H1 (cell line): ENCODE data around the gene ANXA4. TPM values are rescaled to one million over a fixed set of nuclear protein-coding genes. Genes with fewer than 3 reads are reported as not detected.

Source experiments
- CTCF ChIA-PET: fragments of 300-600 bp; sonication (Branson Sonifier 250); formaldehyde crosslinking; loops from one replicate; lab custom pipeline; 2021; ENCODE audit not compliant: partially characterized antibody; lab: Charles Lee
- POLR2A ChIA-PET: fragments of 300-600 bp; sonication (Branson Sonifier 250); formaldehyde crosslinking; loops from one replicate; lab custom pipeline; 2021; ENCODE audit warnings: inconsistent platforms; ENCODE audit not compliant: partially characterized antibody; lab: Charles Lee
- DNase-seq, 2 experiments: peaks; one replicate each; pipeline versions ENCODE4 v3.0.0 to v3.0.0-alpha.2; 2010 to 2022; ENCODE audit warnings: low spot score in 2 of 2, low read depth in 1 of 2, mixed read lengths in 1 of 2
- FAIRE-seq: peaks from 2 replicates; lab custom pipeline; 2011; peaks lifted over from hg19 to GRCh38; lab: Jason Lieb, UNC
- H2AFZ ChIP-seq: 2 replicates; pipeline ENCODE4 v1.8.1; 2012; ENCODE audit warnings: low read length, inconsistent platforms
- H2AK5ac ChIP-seq: 2 replicates; pipeline ENCODE4 v1.6.1; 2013; ENCODE audit warnings: low read depth, low read length
- H2BK120ac ChIP-seq: replicated peaks from 2 replicates; pipeline ENCODE3; 2013; ENCODE audit warnings: low read depth, low read length, inconsistent platforms
- H2BK12ac ChIP-seq: 2 replicates; pipeline ENCODE4 v1.6.1; 2013; ENCODE audit warnings: low read depth, low read length
- H2BK15ac ChIP-seq: 2 replicates; pipeline ENCODE4 v1.6.1; 2013; ENCODE audit warnings: low read length
- H2BK20ac ChIP-seq: 2 replicates; pipeline ENCODE4 v1.6.1; 2013; ENCODE audit warnings: low read length
- H2BK5ac ChIP-seq: 2 replicates; pipeline ENCODE4 v1.6.1; 2013; ENCODE audit warnings: low read depth, low read length
- H3K14ac ChIP-seq: 2 replicates; pipeline ENCODE4 v1.6.1; 2013; ENCODE audit warnings: inconsistent platforms; ENCODE audit not compliant: insufficient read length
- H3K18ac ChIP-seq: 2 replicates; pipeline ENCODE4 v1.6.1; 2013; ENCODE audit warnings: low read length; ENCODE audit errors: extremely low read depth
- H3K23ac ChIP-seq: 2 replicates; pipeline ENCODE4 v1.6.1; 2013; ENCODE audit warnings: inconsistent platforms; ENCODE audit not compliant: insufficient read length
- H3K23me2 ChIP-seq: 2 replicates; pipeline ENCODE4 v1.6.1; 2013; ENCODE audit warnings: low read depth, low read length
- H3K27ac ChIP-seq: 2 replicates; pipeline ENCODE4 v1.6.1; 2011; ENCODE audit warnings: low read depth, low read length, inconsistent platforms
- H3K27me3 ChIP-seq, 4 experiments: replicated peaks in 1 of 4; 1 replicate in 1 of 4; 2 replicates in 3 of 4; pipeline versions ENCODE4 v1.6.1 to v1.8.1; 2011 to 2013; ENCODE audit warnings: low read length in 3 of 4, mild to moderate bottlenecking in 3 of 4, inconsistent platforms in 2 of 4, mixed read lengths in 2 of 4, moderate library complexity in 1 of 4; ENCODE audit not compliant: control insufficient read depth in 3 of 4, insufficient read depth in 3 of 4; ENCODE audit errors: extremely low read depth in 1 of 4
- H3K36me3 ChIP-seq, 4 experiments: 2 replicates each; pipeline versions ENCODE4 v1.6.1 to v1.8.1; 2011 to 2013; ENCODE audit warnings: mild to moderate bottlenecking in 4 of 4, low read length in 3 of 4, moderate library complexity in 2 of 4, control low read depth in 1 of 4, inconsistent platforms in 1 of 4; ENCODE audit not compliant: insufficient read depth in 4 of 4, control insufficient read depth in 2 of 4
- H3K4ac ChIP-seq: replicated peaks from 2 replicates; pipeline ENCODE3; 2013; ENCODE audit warnings: low read length, low read depth, mixed read lengths, inconsistent platforms; ENCODE audit not compliant: insufficient read length
- H3K4me1 ChIP-seq, 4 experiments: replicated peaks in 1 of 4; 1 replicate in 1 of 4; 2 replicates in 3 of 4; pipeline versions ENCODE4 v1.6.1 to v1.8.1; 2011 to 2013; ENCODE audit warnings: low read length in 3 of 4, inconsistent platforms in 2 of 4, mixed read lengths in 1 of 4; ENCODE audit not compliant: insufficient read depth in 4 of 4, control insufficient read depth in 3 of 4
- H3K4me2 ChIP-seq, 2 experiments: 2 replicates each; pipeline versions ENCODE4 v1.6.1 to v1.8.1; 2011 to 2013; ENCODE audit warnings: low read depth in 2 of 2, low read length in 2 of 2, control low read depth in 1 of 2, inconsistent platforms in 1 of 2, mild to moderate bottlenecking in 1 of 2; ENCODE audit not compliant: insufficient read depth in 1 of 2
- H3K4me3 ChIP-seq, 4 experiments: fragments of 200-600, 300-600 bp in 1 of 4; sonication (generic), shearing (Covaris generic), sonication (Bioruptor Twin) in 1 of 4; 2 replicates each; pipeline versions ENCODE4 v1.5.1 to v1.8.1; 2011 to 2016; ENCODE audit warnings: low read length in 4 of 4, low read depth in 3 of 4, control low read depth in 2 of 4, inconsistent platforms in 2 of 4, mild to moderate bottlenecking in 2 of 4, mixed read lengths in 1 of 4, moderate library complexity in 1 of 4; ENCODE audit not compliant: insufficient read depth in 2 of 4; ENCODE audit errors: extremely low read depth in 1 of 4
- H3K56ac ChIP-seq: replicated peaks from 2 replicates; pipeline ENCODE3; 2013; ENCODE audit warnings: low read depth, mild to moderate bottlenecking, mixed read lengths, low read length, inconsistent platforms; ENCODE audit not compliant: insufficient read length
- H3K79me1 ChIP-seq: 2 replicates; pipeline ENCODE4 v1.6.1; 2013; ENCODE audit warnings: low read depth, low read length, control low read depth
- H3K79me2 ChIP-seq, 2 experiments: 2 replicates each; pipeline versions ENCODE4 v1.6.1 to v1.8.1; 2012 to 2013; ENCODE audit warnings: low read length in 2 of 2, mild to moderate bottlenecking in 2 of 2, inconsistent platforms in 1 of 2; ENCODE audit not compliant: insufficient read depth in 2 of 2, control insufficient read depth in 1 of 2
- H3K9ac ChIP-seq, 4 experiments: replicated peaks in 1 of 4; 1 replicate in 1 of 4; 2 replicates in 3 of 4; pipeline versions ENCODE4 v1.6.1 to v1.8.1; 2011 to 2013; ENCODE audit warnings: low read depth in 3 of 4, low read length in 3 of 4, control low read depth in 2 of 4, mild to moderate bottlenecking in 2 of 4, moderate library complexity in 2 of 4, inconsistent platforms in 1 of 4; ENCODE audit errors: extremely low read depth in 1 of 4
- H3K9me3 ChIP-seq, 2 experiments: 2 replicates each; pipeline versions ENCODE4 v1.6.1 to v1.8.1; 2012 to 2013; ENCODE audit warnings: mild to moderate bottlenecking in 2 of 2, moderate library complexity in 2 of 2, control low read depth in 1 of 2, inconsistent platforms in 1 of 2, low read depth in 1 of 2, low read length in 1 of 2, mixed read lengths in 1 of 2; ENCODE audit not compliant: insufficient read depth in 2 of 2
- H4K20me1 ChIP-seq, 2 experiments: replicated peaks in 1 of 2; 2 replicates each; pipeline versions ENCODE3 to v1.8.1; 2011 to 2013; ENCODE audit warnings: inconsistent platforms in 2 of 2, low read length in 2 of 2, mild to moderate bottlenecking in 1 of 2; ENCODE audit not compliant: insufficient read depth in 2 of 2, control insufficient read depth in 1 of 2
- H4K5ac ChIP-seq: 2 replicates; pipeline ENCODE4 v1.6.1; 2013; ENCODE audit warnings: low read length, low read depth, mixed read lengths, inconsistent platforms; ENCODE audit not compliant: insufficient read length
- H4K8ac ChIP-seq: 2 replicates; pipeline ENCODE4 v1.8.0; 2013; ENCODE audit warnings: mild to moderate bottlenecking, moderate library complexity, low read length, inconsistent platforms; ENCODE audit not compliant: insufficient read depth; ENCODE audit errors: extremely low read depth
- H4K91ac ChIP-seq: replicated peaks from 2 replicates; pipeline ENCODE3; 2013; ENCODE audit warnings: low read length, mixed read lengths, inconsistent platforms; ENCODE audit not compliant: insufficient read length
- CHD2 ChIP-seq: IDR thresholded peaks from 2 replicates; pipeline ENCODE4 v1.6.1; 2012; ENCODE audit warnings: low read length, improper control_type of control experiment
- WGBS, 2 experiments: shearing (Covaris generic) in 1 of 2; methylation state at CpG; one replicate each; pipeline versions ENCODE4 v1.1.6 to v1.1.7; 2013 to 2015; ENCODE audit warnings: low lambda C conversion rate in 2 of 2, mixed read lengths in 2 of 2, inconsistent platforms in 1 of 2, low coverage in 1 of 2, missing lambda C conversion rate in 1 of 2; ENCODE audit not compliant: insufficient replicate concordance in 2 of 2, insufficient coverage in 1 of 2, insufficient read length in 1 of 2; ENCODE audit errors: extremely low coverage in 1 of 2, missing lambda C conversion rate in 1 of 2; 5-methylcytosine and 5-hydroxymethylcytosine counted together
- polyA plus RNA-seq, 7 experiments: library from polyadenylated mRNA; depleted of rRNA in 3 of 7; stranded (reverse) in 5 of 7; unstranded in 2 of 7; fragments of >200 nt in 5 of 7; fragments of 200-250 nt in 2 of 7; gene quantifications; 1 replicate in 5 of 7; 2 replicates in 1 of 7; 4 replicates in 1 of 7; pipeline versions ENCODE4 v1.2.1 to v1.2.3, GENCODE V29; 2011 to 2013; ENCODE audit warnings: missing spikeins in 2 of 7, mixed read lengths in 2 of 7
- total RNA-seq: library from RNA; stranded (reverse); fragmentation: NEBNext Ultra II Directional; extraction: Animal tissue kit (Norgen Biotek cat#: 25700); gene quantifications from 2 replicates; pipeline ENCODE4 v1.2.1, GENCODE V29; 2021

Gene ANXA4
- total and polyA plus RNA-seq, 2 of the 8 experiments (the other 6 are each of a cell fraction or from before 2014, with no cell fraction given), result 9.4 to 17.6 TPM

- CTCF ChIA-PET, result no interaction called here
- 92% methylated on average over 2 of the region's 2 CpGs; no CpG with 5 or more reads in 1 of the 2 experiments for WGBS, 2 experiments
- Histone ChIP-seq H3K9ac (no peak overlapping the region), H4K5ac (no peak overlapping the region), H3K27ac (no peak overlapping the region), H4K8ac (no peak overlapping the region), H3K79me1 (no peaks in the 10 kb centered on the region; the same call in 1 of the 2 replicates), H2BK5ac (no peak overlapping the region), H3K4me1 (no peaks in the 10 kb centered on the region), H2BK120ac (no peak overlapping the region), H3K23ac (no peak overlapping the region), H3K9me3 (no peaks in the 10 kb centered on the region), H3K56ac (no peak overlapping the region), H3K23me2 (no peaks in the 10 kb centered on the region), H3K4ac (no peak overlapping the region), H2BK12ac (no peak overlapping the region), H4K91ac (no peak overlapping the region), H3K4me3 (no peak overlapping the region), H2AK5ac (no peak overlapping the region), H3K18ac (no peak overlapping the region), H2BK20ac (no peak overlapping the region), H4K20me1 (no peaks in the 10 kb centered on the region), H2AFZ (no peak overlapping the region), H3K14ac (no peak overlapping the region), H3K79me2 (no peaks in the 10 kb centered on the region), H3K27me3 (no peaks in the 10 kb centered on the region), H2BK15ac (no peak overlapping the region), H3K36me3 (no peaks in the 10 kb centered on the region), H3K4me2 (no peak overlapping the region)
- FAIRE-seq (no peak), DNase-seq (no peak)
- no peak for TF ChIP-seq CHD2
- POLR2A ChIA-PET, result no interaction called here
These were observed 49.5 kb upstream of the ANXA4 start for GRCh38 chr2:69692424-69692823.
